IPS DF 6.9 (cell line): ENCODE data around the gene LUC7L3.

Source experiments
- DNase-seq: peaks from one replicate; pipeline ENCODE4 v3.0.0-alpha.2; 2013; ENCODE audit warnings: low read depth, low spot score
- H3K27ac ChIP-seq: one replicate; pipeline ENCODE4 v1.5.1; 2013; ENCODE audit warnings: low read length, control low read depth
- H3K27me3 ChIP-seq: 2 replicates; pipeline ENCODE4 v1.6.1; 2013; ENCODE audit warnings: mild to moderate bottlenecking, low read length; ENCODE audit not compliant: control insufficient read depth, insufficient read depth
- H3K36me3 ChIP-seq: 2 replicates; pipeline ENCODE4 v1.6.1; 2013; ENCODE audit warnings: low read length; ENCODE audit not compliant: control insufficient read depth, insufficient read depth
- H3K4me1 ChIP-seq: 2 replicates; pipeline ENCODE4 v1.6.1; 2013; ENCODE audit warnings: low read length; ENCODE audit not compliant: control insufficient read depth, insufficient read depth
- H3K4me3 ChIP-seq: 2 replicates; pipeline ENCODE4 v1.5.1; 2013; ENCODE audit warnings: mild to moderate bottlenecking, low read length
- H3K9me3 ChIP-seq: 2 replicates; pipeline ENCODE4 v1.6.1; 2013; ENCODE audit warnings: low read length, inconsistent platforms; ENCODE audit not compliant: control insufficient read depth, insufficient read depth
- WGBS: extraction: QIAGEN DNeasy Blood & Tissue Kit; methylation state at CpG from one replicate; pipeline ENCODE4 v1.1.7; 2013; ENCODE audit warnings: mixed read lengths, missing lambda C conversion rate; ENCODE audit not compliant: insufficient read length, insufficient coverage; 5-methylcytosine and 5-hydroxymethylcytosine counted together

LUC7L3 gene, protein sequence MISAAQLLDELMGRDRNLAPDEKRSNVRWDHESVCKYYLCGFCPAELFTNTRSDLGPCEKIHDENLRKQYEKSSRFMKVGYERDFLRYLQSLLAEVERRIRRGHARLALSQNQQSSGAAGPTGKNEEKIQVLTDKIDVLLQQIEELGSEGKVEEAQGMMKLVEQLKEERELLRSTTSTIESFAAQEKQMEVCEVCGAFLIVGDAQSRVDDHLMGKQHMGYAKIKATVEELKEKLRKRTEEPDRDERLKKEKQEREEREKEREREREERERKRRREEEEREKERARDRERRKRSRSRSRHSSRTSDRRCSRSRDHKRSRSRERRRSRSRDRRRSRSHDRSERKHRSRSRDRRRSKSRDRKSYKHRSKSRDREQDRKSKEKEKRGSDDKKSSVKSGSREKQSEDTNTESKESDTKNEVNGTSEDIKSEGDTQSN

DNA sequence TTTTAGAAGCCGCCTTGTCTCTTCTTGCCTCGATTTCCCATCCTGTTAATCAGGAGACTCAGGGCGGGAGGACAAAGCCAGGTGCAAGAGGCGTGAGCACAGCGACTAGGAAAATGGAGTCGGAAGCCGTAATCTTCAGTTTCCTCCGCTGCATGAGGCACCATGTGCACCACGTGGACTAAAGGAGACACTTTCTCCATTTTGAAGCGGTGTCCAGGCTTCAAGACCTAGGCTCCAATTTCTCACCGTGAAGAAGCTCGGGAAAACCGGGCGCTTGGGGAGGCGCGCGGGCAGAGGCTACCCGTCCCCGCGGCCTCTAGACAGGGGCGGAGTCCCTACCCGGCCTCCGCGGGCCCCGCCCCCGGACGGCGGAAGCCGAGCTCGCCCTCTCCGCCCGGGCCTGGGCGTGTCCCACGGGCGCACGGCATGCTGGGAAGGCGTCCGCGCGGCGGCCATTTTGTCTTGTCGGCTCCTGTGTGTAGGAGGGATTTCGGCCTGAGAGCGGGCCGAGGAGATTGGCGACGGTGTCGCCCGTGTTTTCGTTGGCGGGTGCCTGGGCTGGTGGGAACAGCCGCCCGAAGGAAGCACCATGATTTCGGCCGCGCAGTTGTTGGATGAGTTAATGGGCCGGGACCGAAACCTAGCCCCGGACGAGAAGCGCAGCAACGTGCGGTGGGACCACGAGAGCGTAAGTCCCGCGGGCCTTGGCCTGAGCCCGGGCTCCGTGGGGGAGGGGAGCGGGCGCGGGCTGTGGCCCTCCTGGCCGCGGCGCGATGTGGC is at the start of gene LUC7L3:
Gene LUC7L3, plus strand, starts transcription at position 460 of the 780 bp plus-strand sequence. Its CDS starts 130 bp downstream, at position 590.
- no peaks in the 10 kb centered on the region for H3K27me3 ChIP-seq
- no peaks in the 10 kb centered on the region for H3K4me1 ChIP-seq
- peak within 1 kb of the TSS; percentile 97 for H3K4me3 ChIP-seq
- no peak within 1 kb of the TSS for H3K27ac ChIP-seq
- WGBS, result no CpG with 5 or more reads among the region's 76 CpGs
- H3K9me3 ChIP-seq, result no peaks in the 10 kb centered on the region
- DNase-seq, result peak; percentile 79
- H3K36me3 ChIP-seq, result no peaks in the 10 kb centered on the region

DNA sequence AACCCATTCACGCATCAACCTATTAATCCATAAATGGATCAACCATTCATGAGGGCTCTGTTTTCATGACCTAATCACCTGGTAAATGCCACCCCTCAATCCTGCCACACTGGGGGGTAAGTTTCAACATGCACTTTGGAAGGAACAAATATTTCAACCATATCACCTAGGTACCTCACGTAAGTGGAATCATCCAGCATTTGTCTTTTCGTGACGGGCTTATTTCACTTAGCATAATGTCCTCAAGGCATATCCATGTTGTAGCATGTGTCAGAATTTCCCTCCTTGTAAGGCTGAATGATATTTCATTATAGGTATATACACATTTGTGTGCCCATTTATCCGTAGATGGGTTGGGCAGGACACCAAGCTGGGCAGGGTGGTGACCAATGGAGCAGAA is 47.3 kb upstream of the LUC7L3 start:
- Histone ChIP-seq H3K27ac (no peak overlapping the region), H3K27me3 (no peaks in the 10 kb centered on the region), H3K4me3 (no peak overlapping the region), H3K9me3 (no peaks in the 10 kb centered on the region), H3K36me3 (no peaks in the 10 kb centered on the region), H3K4me1 (peaks cover 3% of the 10 kb centered on the region; the same call in 1 of the 2 replicates)
- no peak for DNase-seq
- WGBS, result 100% methylated on average over 1 of the region's 5 CpGs

DNA sequence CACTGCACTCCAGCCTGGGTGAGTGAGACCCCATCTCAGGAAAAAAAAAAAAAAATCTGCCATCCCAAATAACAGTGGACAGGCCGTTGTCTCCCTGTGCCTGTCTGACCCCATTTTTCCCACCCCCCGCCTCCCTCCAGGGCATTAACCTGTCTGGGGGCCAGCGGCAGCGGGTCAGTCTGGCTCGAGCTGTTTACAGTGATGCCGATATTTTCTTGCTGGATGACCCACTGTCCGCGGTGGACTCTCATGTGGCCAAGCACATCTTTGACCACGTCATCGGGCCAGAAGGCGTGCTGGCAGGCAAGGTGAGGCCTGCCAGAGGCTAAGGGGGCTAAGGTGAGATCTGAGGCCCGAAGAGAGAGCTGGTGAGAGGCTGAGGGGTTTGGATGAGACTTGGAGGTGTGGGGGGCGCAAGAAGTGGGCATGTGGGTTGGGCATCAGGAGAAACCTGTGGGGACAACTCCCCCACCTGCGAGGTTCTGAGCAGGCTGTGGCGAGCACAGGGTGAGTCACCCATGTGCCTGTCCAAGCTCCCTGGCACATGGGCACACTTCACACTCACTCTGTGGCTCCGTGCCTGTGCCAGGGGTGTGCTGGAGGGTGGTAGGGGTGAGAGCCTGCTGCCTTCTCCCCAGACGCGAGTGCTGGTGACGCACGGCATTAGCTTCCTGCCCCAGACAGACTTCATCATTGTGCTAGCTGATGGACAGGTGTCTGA is 46.4 kb upstream of the LUC7L3 start:
- no peaks in the 10 kb centered on the region for H3K36me3 ChIP-seq
- H3K9me3 ChIP-seq, result no peaks in the 10 kb centered on the region
- no peaks in the 10 kb centered on the region for H3K27me3 ChIP-seq
- WGBS, result no CpG with 5 or more reads among the region's 20 CpGs
- no peak overlapping the region for H3K27ac ChIP-seq
- peaks cover 3% of the 10 kb centered on the region; the same call in 1 of the 2 replicates for H3K4me1 ChIP-seq
- H3K4me3 ChIP-seq, result no peak overlapping the region
- no peak for DNase-seq

DNA sequence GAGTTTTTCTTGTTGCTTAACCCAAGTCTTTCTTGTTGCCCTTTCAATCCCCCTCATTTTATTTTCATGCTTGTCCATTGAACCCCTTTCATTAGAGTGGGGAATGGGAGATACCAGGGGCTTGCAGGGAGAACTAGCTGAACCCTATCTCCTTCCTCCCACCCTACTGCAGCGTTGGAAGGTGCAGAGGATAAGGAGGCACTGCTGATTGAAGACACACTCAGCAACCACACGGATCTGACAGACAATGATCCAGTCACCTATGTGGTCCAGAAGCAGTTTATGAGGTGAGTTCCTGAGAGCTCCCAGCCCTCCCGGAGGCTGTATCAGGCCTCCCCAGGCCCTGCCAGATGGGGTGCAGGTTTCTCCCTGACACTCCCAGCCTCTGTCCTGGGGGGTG is 44.2 kb upstream of the LUC7L3 start:
- WGBS, result no CpG with 5 or more reads among the region's 3 CpGs
- H3K4me3 ChIP-seq, result no peak overlapping the region
- no peak for DNase-seq
- no peak overlapping the region for H3K27ac ChIP-seq
- H3K4me1 ChIP-seq, result no peaks in the 10 kb centered on the region; the same call in 1 of the 2 replicates
- no peaks in the 10 kb centered on the region for H3K36me3 ChIP-seq
- no peaks in the 10 kb centered on the region for H3K27me3 ChIP-seq
- H3K9me3 ChIP-seq, result no peaks in the 10 kb centered on the region

DNA sequence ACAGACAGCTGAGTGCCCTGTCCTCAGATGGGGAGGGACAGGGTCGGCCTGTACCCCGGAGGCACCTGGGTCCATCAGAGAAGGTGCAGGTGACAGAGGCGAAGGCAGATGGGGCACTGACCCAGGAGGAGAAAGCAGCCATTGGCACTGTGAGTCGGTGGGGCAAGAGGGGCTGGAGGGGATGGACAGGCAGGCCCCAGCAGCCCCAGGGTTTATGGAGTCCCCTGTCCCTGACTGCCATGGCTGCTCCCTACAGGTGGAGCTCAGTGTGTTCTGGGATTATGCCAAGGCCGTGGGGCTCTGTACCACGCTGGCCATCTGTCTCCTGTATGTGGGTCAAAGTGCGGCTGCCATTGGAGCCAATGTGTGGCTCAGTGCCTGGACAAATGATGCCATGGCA is 43.8 kb upstream of the LUC7L3 start:
- no CpG with 5 or more reads among the region's 7 CpGs for WGBS
- Histone ChIP-seq H3K27me3 (no peaks in the 10 kb centered on the region), H3K4me1 (no peaks in the 10 kb centered on the region; the same call in 1 of the 2 replicates), H3K4me3 (no peak overlapping the region), H3K9me3 (no peaks in the 10 kb centered on the region), H3K27ac (no peak overlapping the region), H3K36me3 (no peaks in the 10 kb centered on the region)
- no peak for DNase-seq

DNA sequence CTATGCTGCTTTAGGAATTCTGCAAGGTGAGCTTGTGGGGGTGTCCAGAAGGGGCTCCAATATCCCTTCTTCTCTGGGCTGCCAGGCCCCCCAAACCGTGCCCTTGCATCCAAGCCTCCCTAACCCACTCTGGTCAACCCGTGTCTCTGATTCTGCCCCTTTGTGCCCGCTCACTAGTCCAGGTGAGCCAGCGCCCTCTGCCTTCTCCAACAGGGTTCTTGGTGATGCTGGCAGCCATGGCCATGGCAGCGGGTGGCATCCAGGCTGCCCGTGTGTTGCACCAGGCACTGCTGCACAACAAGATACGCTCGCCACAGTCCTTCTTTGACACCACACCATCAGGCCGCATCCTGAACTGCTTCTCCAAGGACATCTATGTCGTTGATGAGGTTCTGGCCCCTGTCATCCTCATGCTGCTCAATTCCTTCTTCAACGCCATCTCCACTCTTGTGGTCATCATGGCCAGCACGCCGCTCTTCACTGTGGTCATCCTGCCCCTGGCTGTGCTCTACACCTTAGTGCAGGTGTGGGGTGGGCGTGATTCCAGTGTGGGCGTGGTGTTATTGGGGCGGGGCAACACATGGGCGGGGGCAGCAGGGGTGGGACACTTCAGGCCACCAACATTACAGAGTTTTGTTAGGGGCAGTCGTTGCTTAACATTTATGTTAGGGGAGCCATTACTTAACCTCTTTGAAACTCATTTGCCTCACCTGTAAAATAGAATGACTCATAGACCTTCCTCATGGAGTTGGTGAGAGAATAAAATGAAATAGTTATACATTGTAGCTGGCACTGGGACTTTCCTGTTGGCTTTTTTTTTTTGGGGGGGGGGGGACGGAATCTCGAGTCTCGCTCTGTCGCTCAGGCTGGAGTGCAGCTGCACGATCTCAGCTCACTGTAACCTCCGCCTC is 43.1 kb upstream of the LUC7L3 start:
- no peaks in the 10 kb centered on the region for H3K27me3 ChIP-seq
- H3K36me3 ChIP-seq, result no peaks in the 10 kb centered on the region
- DNase-seq, result no peak
- no CpG with 5 or more reads among the region's 24 CpGs for WGBS
- no peaks in the 10 kb centered on the region; the same call in 1 of the 2 replicates for H3K4me1 ChIP-seq
- H3K9me3 ChIP-seq, result no peaks in the 10 kb centered on the region
- no peak overlapping the region for H3K27ac ChIP-seq
- H3K4me3 ChIP-seq, result no peak overlapping the region

DNA sequence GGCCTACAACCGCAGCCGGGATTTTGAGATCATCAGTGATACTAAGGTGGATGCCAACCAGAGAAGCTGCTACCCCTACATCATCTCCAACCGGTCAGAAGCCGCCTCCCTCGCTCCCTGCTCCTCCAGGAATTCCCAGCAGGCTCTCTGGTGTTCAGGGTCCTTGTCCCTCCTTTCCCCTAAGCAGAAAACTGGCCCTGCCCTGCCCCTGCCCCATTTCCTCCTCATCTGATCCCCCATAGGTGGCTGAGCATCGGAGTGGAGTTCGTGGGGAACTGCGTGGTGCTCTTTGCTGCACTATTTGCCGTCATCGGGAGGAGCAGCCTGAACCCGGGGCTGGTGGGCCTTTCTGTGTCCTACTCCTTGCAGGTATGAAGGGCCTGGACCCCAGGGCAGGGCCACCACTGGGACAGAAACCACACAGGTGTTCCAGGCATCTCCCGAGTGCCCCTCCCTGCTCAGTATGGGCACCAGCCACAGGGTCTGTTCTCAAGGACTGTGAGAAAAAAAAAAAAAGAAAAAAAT is 41.5 kb upstream of the LUC7L3 start:
- no peak overlapping the region for H3K27ac ChIP-seq
- no peaks in the 10 kb centered on the region for H3K36me3 ChIP-seq
- no CpG with 5 or more reads among the region's 12 CpGs for WGBS
- H3K4me1 ChIP-seq, result no peaks in the 10 kb centered on the region; the same call in 1 of the 2 replicates
- no peaks in the 10 kb centered on the region for H3K27me3 ChIP-seq
- H3K4me3 ChIP-seq, result no peak overlapping the region
- DNase-seq, result no peak
- H3K9me3 ChIP-seq, result no peaks in the 10 kb centered on the region

DNA sequence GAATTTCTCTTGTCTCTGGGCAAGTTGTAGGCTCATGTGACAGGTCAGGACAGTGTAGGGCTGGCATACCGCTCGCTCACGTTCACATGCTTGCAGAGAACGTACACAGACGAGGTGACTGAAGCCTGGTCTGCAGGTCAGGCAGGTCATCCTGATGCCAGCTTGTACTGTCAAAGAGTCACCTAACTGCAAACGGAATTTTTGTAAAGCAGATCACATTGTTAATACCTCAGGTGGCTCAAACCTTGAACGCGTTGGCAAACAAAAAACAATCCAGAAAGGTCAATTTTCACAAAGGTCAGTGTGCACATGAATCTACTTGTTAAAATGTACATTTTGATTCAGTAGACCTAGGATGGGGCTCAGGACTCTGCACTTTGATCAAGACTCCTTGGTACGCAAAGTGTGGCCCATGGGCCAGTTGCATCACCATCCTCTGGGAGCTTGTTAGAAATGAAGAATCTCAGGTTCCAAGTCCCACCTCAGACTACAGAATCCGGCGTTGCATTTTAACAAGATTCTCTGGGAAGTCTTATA is 40.3 kb upstream of the LUC7L3 start:
- no peak overlapping the region for H3K27ac ChIP-seq
- no peaks in the 10 kb centered on the region for H3K27me3 ChIP-seq
- no peaks in the 10 kb centered on the region for H3K9me3 ChIP-seq
- no peak for DNase-seq
- H3K4me3 ChIP-seq, result no peak overlapping the region
- WGBS, result no CpG with 5 or more reads among the region's 11 CpGs
- H3K36me3 ChIP-seq, result no peaks in the 10 kb centered on the region
- no peaks in the 10 kb centered on the region for H3K4me1 ChIP-seq

DNA sequence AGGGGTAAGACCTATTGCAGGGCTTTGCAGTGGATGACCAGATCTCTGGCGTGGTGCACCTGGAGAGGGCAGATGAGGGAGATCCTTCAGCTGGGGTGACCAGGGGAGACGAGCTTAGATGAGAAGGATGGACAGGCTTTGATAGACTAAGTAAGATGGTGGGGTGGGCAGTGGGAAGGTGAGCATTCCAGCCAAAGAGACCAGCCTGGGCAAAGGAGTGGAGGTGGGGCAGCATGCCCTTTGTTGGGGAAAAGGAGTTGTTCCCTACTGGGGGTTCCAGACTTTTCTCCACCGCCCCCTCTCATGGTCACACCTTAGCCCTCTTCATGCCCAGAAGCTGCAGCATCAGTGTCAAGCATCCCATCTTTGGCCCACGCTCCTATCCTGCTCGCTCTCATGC is 39.3 kb upstream of the LUC7L3 start:
- DNase-seq, result no peak
- H3K4me3 ChIP-seq, result no peak overlapping the region
- H3K4me1 ChIP-seq, result peaks cover 2% of the 10 kb centered on the region; the same call in 1 of the 2 replicates
- no peaks in the 10 kb centered on the region for H3K27me3 ChIP-seq
- no peaks in the 10 kb centered on the region for H3K36me3 ChIP-seq
- no peaks in the 10 kb centered on the region for H3K9me3 ChIP-seq
- WGBS, result no CpG with 5 or more reads among the region's 5 CpGs
- no peak overlapping the region for H3K27ac ChIP-seq
